Kidney epithelial cell (primary cell): ENCODE measurements around the gene ATF7IP2. TPM values are rescaled to one million over a fixed set of nuclear protein-coding genes. Genes with fewer than 3 reads are reported as not detected.
"Not testable (repeated sequence)": the region's sequence is repeated elsewhere in the genome, so short reads cannot be mapped to it uniquely, and the experiment has no call there.

ENCODE experiments used
- DNase-seq: peaks from one replicate; pipeline ENCODE4 v3.0.0-alpha.2; 2010; ENCODE audit warnings: low read depth
- H3K27me3 ChIP-seq: 2 replicates; pipeline ENCODE4 v1.6.0; 2011; ENCODE audit warnings: low read length; ENCODE audit not compliant: control insufficient read depth, insufficient read depth
- H3K36me3 ChIP-seq: 2 replicates; pipeline ENCODE4 v1.5.1; 2011; ENCODE audit warnings: low read length; ENCODE audit not compliant: control insufficient read depth, insufficient read depth
- H3K4me3 ChIP-seq: 2 replicates; pipeline ENCODE4 v1.5.1; 2011; ENCODE audit warnings: low read depth, mild to moderate bottlenecking, control low read depth, low read length
- total RNA-seq: library from RNA; depleted of rRNA; stranded (reverse); fragments of >200 nt; gene quantifications from 2 replicates; pipeline ENCODE4 v1.2.3, GENCODE V29; 2015
- TF ChIP-seq, protein P1 (sequence below): IDR thresholded peaks from 2 replicates; pipeline ENCODE4 v1.5.1; 2011; ENCODE audit warnings: mild to moderate bottlenecking, moderate library complexity, low read length, control low read depth, inconsistent platforms; ENCODE audit not compliant: insufficient read depth, poor library complexity, severe bottlenecking

ATF7IP2 gene, protein sequence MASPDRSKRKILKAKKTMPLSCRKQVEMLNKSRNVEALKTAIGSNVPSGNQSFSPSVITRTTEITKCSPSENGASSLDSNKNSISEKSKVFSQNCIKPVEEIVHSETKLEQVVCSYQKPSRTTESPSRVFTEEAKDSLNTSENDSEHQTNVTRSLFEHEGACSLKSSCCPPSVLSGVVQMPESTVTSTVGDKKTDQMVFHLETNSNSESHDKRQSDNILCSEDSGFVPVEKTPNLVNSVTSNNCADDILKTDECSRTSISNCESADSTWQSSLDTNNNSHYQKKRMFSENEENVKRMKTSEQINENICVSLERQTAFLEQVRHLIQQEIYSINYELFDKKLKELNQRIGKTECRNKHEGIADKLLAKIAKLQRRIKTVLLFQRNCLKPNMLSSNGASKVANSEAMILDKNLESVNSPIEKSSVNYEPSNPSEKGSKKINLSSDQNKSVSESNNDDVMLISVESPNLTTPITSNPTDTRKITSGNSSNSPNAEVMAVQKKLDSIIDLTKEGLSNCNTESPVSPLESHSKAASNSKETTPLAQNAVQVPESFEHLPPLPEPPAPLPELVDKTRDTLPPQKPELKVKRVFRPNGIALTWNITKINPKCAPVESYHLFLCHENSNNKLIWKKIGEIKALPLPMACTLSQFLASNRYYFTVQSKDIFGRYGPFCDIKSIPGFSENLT
- 4.6 and 6.5 TPM in 2 replicates for total RNA-seq

DNA sequence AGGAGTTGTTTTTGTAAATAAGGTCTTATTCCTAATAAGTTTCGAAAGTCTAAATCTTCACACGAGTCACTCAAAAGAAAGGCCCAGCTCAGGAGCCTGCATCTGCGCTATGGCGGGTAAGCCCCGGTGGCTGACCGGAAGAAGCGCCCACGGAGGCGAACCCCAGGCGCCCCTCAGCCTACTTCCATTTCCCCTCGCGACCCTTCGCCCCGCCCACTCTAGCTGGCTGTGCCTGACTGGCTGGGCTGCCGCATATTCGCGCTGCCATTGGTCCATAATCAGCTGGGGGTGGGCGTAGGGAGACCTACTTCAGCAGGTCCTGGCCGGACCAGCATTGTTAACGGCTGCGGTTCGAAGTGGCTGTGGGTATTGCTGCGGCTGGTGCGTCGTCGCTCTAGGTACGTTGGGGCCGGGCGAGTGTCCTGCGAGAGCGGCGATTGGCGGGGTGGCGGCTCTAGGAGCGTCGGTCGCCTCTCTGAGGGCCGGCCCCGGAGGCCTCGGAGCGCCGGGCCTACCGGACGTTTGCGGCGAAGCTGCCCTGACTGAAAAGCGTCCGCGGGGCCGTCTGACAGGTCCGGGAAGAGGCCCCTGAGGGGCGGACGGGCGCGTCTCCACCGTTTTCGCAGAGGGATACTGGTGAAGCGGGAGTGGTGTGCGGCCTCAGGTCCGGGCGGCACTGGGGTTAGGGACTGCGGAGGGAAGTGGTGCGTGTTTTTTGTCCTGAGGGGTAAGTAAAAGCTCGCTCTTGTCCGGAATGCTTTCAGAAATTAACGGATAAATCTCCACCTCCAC is at the start of gene ATF7IP2:
TSS of gene ATF7IP2 (plus strand) at position 337 of the 792 bp plus-strand sequence. CDS start 44,560 bp downstream, outside the sequence.
- H3K4me3 ChIP-seq = peak within 1 kb of the TSS; percentile 58
- TF ChIP-seq, protein P1, sequence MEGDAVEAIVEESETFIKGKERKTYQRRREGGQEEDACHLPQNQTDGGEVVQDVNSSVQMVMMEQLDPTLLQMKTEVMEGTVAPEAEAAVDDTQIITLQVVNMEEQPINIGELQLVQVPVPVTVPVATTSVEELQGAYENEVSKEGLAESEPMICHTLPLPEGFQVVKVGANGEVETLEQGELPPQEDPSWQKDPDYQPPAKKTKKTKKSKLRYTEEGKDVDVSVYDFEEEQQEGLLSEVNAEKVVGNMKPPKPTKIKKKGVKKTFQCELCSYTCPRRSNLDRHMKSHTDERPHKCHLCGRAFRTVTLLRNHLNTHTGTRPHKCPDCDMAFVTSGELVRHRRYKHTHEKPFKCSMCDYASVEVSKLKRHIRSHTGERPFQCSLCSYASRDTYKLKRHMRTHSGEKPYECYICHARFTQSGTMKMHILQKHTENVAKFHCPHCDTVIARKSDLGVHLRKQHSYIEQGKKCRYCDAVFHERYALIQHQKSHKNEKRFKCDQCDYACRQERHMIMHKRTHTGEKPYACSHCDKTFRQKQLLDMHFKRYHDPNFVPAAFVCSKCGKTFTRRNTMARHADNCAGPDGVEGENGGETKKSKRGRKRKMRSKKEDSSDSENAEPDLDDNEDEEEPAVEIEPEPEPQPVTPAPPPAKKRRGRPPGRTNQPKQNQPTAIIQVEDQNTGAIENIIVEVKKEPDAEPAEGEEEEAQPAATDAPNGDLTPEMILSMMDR = no peak
- no peaks in the 10 kb centered on the region for H3K27me3 ChIP-seq
- H3K36me3 ChIP-seq = no peaks in the 10 kb centered on the region
- DNase-seq = peak; percentile 74

DNA sequence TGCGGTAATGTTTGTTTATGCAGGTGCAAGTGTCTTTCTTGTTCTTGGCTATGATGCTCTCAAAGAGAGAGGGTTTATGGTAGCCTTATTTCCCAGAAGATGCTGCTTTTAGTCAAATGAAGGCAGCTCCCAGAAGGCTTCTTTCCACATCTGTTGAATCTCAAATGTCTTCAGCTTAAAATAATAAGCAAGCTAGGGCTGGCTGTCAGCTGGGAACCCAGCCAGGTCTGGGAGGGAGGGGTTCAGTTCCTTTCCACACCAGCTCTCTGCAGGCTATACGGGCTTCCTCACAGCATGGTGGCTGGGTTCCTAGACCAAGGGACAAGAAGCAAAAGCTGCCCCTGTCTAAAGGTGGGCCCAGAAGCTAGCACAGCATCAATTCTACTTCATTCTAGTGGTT is 47.4 kb upstream of the ATF7IP2 start:
- DNase-seq = no peak
- Histone ChIP-seq H3K27me3 (no peaks in the 10 kb centered on the region), H3K4me3 (no peak overlapping the region), H3K36me3 (no peaks in the 10 kb centered on the region)
- TF ChIP-seq, protein P1 = no peak

DNA sequence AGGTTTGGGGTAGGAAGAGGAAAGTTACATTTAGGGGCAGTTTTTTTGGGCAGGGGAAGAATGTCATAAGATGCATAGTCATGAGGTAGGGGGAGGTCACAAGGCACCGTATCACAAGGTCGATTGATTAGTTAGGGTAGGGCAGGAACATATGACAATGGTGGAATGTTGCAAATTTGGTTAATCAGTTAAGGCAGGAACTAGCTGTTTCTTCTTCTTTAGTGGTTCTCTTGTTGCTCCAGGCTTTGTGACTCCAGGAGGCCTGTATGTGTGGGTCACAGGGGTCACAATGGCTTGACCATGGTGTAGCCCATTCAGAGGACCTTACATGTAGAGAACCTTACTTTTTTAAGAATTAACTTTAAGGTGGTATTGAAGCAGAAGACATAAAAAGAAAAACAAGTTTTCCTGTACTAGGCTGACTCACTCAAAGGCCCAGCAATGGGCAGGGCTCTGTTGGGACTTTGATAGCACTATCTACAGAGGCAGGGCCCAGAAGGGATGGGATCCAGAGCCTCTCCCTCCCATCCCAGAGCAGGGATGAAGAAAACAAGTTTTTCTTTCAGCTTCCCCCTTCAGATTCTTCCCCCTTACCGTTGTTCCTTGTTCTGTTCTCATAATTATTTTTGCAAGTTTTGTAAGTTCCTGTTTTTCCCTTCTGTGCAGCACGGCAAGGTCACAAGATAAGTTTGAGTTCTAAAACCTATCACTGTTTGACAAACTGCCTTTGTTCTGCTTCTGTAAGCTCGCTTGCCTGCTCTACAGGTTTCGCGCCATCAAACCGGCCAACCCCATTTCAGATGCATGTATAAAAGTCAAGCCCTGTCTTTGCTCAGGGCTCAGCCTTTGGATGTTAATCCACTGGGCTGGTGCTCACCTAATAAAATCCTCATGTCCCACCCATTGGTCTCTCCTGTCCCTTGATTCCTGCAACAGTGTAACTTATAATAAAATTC is 45.8 kb upstream of the ATF7IP2 start:
- DNase-seq = no peak
- Histone ChIP-seq H3K27me3 (no peaks in the 10 kb centered on the region), H3K4me3 (no peak overlapping the region), H3K36me3 (no peaks in the 10 kb centered on the region)
- TF ChIP-seq, protein P1 = no peak

DNA sequence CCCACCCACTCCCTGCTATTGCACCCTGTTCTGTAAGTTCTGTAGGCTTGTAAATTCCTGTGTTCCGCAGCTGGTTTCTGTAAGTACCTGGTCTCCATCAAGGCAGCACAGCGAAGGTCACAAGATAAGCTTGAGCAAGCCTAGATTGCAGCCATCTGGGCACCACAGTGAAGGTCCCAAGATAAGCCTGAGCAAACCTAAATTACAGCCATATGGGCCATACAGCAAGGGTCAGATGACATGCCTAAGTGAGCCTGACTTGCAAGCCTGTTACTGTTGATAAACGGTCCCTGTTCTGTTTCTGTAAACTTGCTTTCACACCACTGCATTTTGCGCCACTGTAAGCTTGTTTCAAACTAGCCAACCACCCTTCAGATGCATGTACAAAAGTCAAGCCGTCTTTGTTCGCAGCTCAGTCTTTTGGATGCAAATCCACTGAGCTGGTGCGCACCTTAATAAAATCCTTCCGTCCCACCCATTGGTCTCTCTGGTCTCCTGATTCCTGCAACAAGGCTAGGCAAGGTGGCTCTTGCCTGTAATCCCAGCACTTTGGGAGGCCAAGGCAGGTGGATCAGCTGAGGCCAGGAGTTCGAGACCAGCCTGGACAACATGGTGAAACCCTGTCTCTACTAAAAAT is 42.6 kb upstream of the ATF7IP2 start:
- Histone ChIP-seq H3K27me3 (no peaks in the 10 kb centered on the region), H3K36me3 (no peaks in the 10 kb centered on the region), H3K4me3 (no peak overlapping the region)
- TF ChIP-seq, protein P1 = no peak
- no peak for DNase-seq

DNA sequence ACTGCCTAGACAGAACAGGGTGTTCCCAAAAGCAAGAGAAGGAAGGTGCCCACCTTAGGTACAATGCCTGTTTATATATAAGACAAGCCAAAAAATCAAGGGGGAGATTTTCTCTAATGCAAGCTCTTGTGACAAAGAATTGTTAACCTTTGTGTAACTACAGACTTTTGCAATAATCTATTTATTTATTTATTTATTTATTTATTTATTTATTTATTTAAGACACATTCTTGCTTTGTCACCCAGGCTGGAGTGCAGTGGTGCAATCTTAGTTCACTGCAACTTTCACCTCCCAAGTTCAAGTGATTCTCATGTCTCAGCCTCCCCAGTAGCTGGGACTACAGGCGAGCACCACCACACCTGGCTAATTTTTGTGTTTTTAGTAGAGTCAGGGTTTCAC is 41.2 kb upstream of the ATF7IP2 start:
- not testable (repeated sequence) for DNase-seq, H3K4me3 ChIP-seq, H3K36me3 ChIP-seq, H3K27me3 ChIP-seq
